ENCODE results near the gene ERAS. TPM values are rescaled to one million over a fixed set of nuclear protein-coding genes. Genes with fewer than 3 reads are reported as not detected.

The ERAS gene, protein sequence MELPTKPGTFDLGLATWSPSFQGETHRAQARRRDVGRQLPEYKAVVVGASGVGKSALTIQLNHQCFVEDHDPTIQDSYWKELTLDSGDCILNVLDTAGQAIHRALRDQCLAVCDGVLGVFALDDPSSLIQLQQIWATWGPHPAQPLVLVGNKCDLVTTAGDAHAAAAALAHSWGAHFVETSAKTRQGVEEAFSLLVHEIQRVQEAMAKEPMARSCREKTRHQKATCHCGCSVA
- not detected for total RNA-seq
- polyA plus RNA-seq, result under 1 TPM; 0.11 to 0.49 TPM

DNA sequence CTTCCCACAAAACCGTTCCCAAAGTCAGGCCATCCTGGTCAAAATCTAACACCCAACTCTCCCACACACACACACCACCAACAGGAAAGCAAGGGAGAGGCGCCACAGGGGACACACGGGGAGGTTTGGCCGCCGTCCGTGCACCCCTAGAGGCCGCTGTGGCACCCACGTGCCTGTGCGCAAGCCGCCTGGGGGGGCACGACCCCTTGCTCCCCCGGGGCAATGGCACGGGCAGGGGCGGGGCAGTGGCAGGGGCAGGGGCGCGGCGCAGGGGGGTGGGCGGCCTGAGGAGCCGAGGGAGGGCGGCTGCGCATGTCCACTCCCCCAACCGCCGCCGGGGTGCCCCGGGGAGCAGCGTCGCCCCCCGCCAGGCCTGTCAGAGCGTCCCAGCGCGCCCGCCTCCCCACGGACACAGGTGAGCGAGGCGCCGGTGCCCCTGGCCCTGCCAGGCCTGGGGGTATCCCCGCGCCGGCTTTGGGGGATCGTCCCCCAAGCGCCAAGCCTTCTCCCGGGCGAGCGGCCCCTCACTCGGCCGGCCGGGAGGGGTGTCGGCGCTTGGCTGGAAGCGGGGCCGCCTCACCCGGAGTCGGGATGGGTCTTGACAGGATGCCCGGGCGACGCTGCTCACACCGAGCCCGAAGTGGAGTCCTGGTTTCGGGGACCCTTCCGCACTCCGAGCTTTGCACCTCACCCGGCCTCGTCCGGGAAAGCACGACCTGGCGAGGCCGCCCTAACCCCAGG is at the start of gene ERAS:
TSS of gene ERAS (plus strand) at position 379 of the 741 bp plus-strand sequence. CDS start 2,611 bp downstream, outside the sequence.
- FAIRE-seq (no peak), DNase-seq (peak in 1 of 6 donors; percentile 52), ATAC-seq (no peak)
- Histone ChIP-seq H3K36me3 (no peaks in the 10 kb centered on the region), H3K4me3 (no peak within 1 kb of the TSS), H3K27ac (no peak within 1 kb of the TSS), H3K27me3 (peaks cover 0 to 8% (median under 1%) of the 10 kb centered on the region in 4 donors), H3K9me3 (no peaks in the 10 kb centered on the region), H3K4me1 (no peaks in the 10 kb centered on the region)
- 54 to 74% methylated on average over 47 to 67 of the region's 67 CpGs for whole genome bisulfite sequencing, 2 donors
- intact Hi-C loops (cut with DNase I), result no loop called here
- TF ChIP-seq, protein P1, sequence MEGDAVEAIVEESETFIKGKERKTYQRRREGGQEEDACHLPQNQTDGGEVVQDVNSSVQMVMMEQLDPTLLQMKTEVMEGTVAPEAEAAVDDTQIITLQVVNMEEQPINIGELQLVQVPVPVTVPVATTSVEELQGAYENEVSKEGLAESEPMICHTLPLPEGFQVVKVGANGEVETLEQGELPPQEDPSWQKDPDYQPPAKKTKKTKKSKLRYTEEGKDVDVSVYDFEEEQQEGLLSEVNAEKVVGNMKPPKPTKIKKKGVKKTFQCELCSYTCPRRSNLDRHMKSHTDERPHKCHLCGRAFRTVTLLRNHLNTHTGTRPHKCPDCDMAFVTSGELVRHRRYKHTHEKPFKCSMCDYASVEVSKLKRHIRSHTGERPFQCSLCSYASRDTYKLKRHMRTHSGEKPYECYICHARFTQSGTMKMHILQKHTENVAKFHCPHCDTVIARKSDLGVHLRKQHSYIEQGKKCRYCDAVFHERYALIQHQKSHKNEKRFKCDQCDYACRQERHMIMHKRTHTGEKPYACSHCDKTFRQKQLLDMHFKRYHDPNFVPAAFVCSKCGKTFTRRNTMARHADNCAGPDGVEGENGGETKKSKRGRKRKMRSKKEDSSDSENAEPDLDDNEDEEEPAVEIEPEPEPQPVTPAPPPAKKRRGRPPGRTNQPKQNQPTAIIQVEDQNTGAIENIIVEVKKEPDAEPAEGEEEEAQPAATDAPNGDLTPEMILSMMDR (IDR thresholded peaks at IDR 0.05), result no peak

DNA sequence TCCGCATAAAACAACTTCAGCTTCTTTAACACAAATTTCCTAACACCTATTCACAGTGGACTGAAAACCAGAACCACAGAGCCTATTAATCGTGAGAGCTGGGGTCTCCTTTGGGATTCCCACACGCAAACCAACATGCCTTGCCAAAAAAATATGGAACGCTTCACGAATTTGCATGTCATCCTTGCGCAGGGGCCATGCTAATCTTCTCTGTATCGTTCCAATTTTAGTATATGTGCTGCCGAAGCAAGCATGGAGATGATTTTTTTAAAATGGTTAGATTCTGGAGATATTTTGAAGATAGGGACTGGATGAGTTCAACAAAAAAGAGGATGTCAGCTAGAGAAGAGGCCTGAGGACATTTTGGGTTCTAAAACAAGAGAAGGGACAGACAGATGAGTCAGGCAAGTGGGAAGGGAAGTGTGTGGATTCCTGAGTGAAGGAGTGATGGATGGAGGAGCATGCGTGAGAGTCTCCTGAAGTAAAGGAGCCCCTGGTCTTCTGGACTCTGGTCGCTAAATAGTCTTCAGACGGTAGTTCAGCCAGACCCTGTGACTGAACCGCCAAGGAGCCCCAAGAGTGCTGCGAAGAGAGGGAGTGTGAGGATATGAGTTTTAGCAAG is 49.4 kb upstream of the ERAS start:
- 66 to 74% methylated on average over 13 of the region's 13 CpGs for WGBS, 2 donors
- H3K4me3 ChIP-seq, result no peak overlapping the region
- ATAC-seq (no peak), FAIRE-seq (no peak), DNase-seq (no peak)
- no peaks in the 10 kb centered on the region for H3K36me3 ChIP-seq
- H3K9me3 ChIP-seq, result no peaks in the 10 kb centered on the region
- no peaks in the 10 kb centered on the region for H3K4me1 ChIP-seq
- TF ChIP-seq, protein P1 (IDR thresholded peaks at IDR 0.05), result no peak
- peaks cover 0 to 12% (median 0%) of the 10 kb centered on the region in 4 donors for H3K27me3 ChIP-seq
- H3K27ac ChIP-seq, result no peak overlapping the region
- intact Hi-C loops (cut with DNase I), result no loop called here

DNA sequence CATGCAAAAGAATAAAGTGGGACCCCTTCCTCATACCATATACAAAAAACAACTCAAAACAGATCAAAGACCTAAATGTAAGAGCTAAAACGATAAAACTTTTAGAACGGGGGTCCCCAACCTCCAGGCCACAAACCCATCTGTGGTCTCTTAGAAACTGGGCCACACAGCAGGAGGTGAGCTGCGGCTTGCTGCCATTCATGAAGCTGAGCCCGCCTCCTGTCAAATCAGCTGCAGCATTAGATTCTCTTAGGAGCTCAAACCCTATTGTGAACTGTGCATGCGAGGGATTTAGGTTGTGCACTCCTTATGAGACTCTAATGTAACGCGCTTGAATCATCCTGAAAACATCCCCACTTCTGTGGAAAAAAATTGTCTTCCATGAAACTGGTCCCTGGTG is 46.9 kb upstream of the ERAS start:
- Histone ChIP-seq H3K4me3 (no peak overlapping the region), H3K4me1 (no peaks in the 10 kb centered on the region), H3K27me3 (peaks cover 0 to 12% (median 0%) of the 10 kb centered on the region in 4 donors), H3K36me3 (no peaks in the 10 kb centered on the region), H3K9me3 (no peaks in the 10 kb centered on the region), H3K27ac (no peak overlapping the region)
- no peak for ATAC-seq
- 63 to 75% methylated on average over 7 of the region's 7 CpGs for WGBS, 2 donors
- no peak for FAIRE-seq
- no peak for DNase-seq
- TF ChIP-seq, protein P1 (IDR thresholded peaks at IDR 0.05), result no peak
- intact Hi-C loops (cut with DNase I), result no loop called here

DNA sequence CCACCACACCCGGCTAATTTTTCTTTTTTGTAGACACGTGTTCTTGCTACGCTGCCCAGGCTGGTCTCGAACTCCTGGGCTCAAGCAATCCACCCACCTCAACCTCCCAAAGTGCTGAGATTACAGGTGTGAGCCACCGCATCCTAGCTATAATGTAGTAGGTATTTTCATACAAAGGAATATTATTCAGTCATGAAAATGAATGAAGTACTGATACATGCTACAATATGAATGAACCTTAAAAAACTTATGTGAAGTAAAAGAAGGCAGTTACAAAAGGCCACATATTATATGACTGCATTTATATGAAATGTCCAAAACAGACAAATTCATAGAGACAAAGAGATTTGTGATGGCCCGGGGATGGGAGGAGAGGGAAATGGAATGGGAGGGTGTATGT is 44.6 kb upstream of the ERAS start:
- intact Hi-C loops (cut with DNase I), result no loop called here
- ATAC-seq (no peak), FAIRE-seq (no peak), DNase-seq (no peak)
- Histone ChIP-seq H3K27ac (no peak overlapping the region), H3K4me1 (no peaks in the 10 kb centered on the region), H3K36me3 (no peaks in the 10 kb centered on the region), H3K27me3 (peaks cover 0 to 12% (median 0%) of the 10 kb centered on the region in 4 donors), H3K4me3 (no peak overlapping the region), H3K9me3 (no peaks in the 10 kb centered on the region)
- TF ChIP-seq, protein P1 (IDR thresholded peaks at IDR 0.05), result no peak
- WGBS, 2 donors, result 84 to 88% methylated on average over 6 of the region's 6 CpGs
